K562 (cell line): Measurements from ENCODE around the gene UBLCP1. TPM values are rescaled to one million over a fixed set of nuclear protein-coding genes. Genes with fewer than 3 reads are reported as not detected.
A peak's percentile ranks its signal among the peaks of the same experiment; 100 is the strongest.

Experiments
- DNMT1 ChIP-seq: fragments of 450-650 bp; IDR thresholded peaks from 2 replicates; pipeline ENCODE4 v1.6.1; 2016; ENCODE audit warnings: antibody characterized with exemption, mild to moderate bottlenecking
- FOSL1 ChIP-seq: fragments of 200-800 bp; sonication (Bioruptor generic); conservative IDR thresholded peaks from 2 replicates; pipeline ENCODE4 v1.6.1; 2016; ENCODE audit warnings: missing genetic modification characterization, missing compliant biosample characterization
- MCM3 ChIP-seq: fragments of 450-650 bp; IDR thresholded peaks from 2 replicates; pipeline ENCODE4 v1.6.1; 2016
- NFIC ChIP-seq: fragments of 450-650 bp; IDR thresholded peaks from 2 replicates; pipeline ENCODE4 v1.6.1; 2017; ENCODE audit warnings: mild to moderate bottlenecking, inconsistent platforms
- NR3C1 ChIP-seq: sonication (generic); formaldehyde crosslinking; IDR thresholded peaks from 2 replicates; pipeline ENCODE4 v1.8.1; 2022; ENCODE audit warnings: missing genetic modification reagents
- PTTG1 ChIP-seq: fragments of 450-650 bp; IDR thresholded peaks from 2 replicates; pipeline ENCODE4 v1.6.1; 2016; ENCODE audit warnings: low read depth, mild to moderate bottlenecking, missing genetic modification characterization, missing compliant biosample characterization
- SMARCA5 ChIP-seq: fragments of 450-650 bp; IDR thresholded peaks from 2 replicates; pipeline ENCODE4 v1.6.1; 2016
- SMARCE1 ChIP-seq: fragments of 450-650 bp; IDR thresholded peaks from 2 replicates; pipeline ENCODE4 v1.7.1; 2016; ENCODE audit warnings: mild to moderate bottlenecking
- polyA plus RNA-seq, 8 experiments: library from polyadenylated mRNA; depleted of rRNA in 4 of 8; stranded (reverse) in 5 of 8; unstranded in 3 of 8; fragments of >200 nt; fragmentation: Nextera tagmentation in 2 of 8; fragmentation: Illumina TruSeq in 1 of 8; extraction: Ambion mirVana in 2 of 8; extraction: Trizol in 1 of 8; gene quantifications; 2 replicates each; pipeline versions ENCODE4 v1.2.1 to v1.2.3, GENCODE V29; 2011 to 2014; ENCODE audit warnings: inconsistent platforms in 1 of 8, missing spikeins in 1 of 8
- total RNA-seq, 7 experiments: library from RNA; depleted of rRNA in 6 of 7; stranded (reverse); fragments of >200 nt in 6 of 7; fragmentation: Illumina TruSeq in 2 of 7; extraction: Trizol in 2 of 7; gene quantifications; 2 replicates each; pipeline versions ENCODE4 v1.2.1 to v1.2.3, GENCODE V29; 2011 to 2021; ENCODE audit warnings: low replicate concordance in 1 of 7
- TF ChIP-seq, protein P1 (sequence below), 2 experiments: IDR thresholded peaks in 1 of 2; conservative IDR thresholded peaks in 1 of 2; 2 replicates each; pipeline ENCODE4 v1.6.1; 2016; ENCODE audit warnings: low read depth in 2 of 2, mild to moderate bottlenecking in 1 of 2, missing compliant biosample characterization in 1 of 2, missing genetic modification characterization in 1 of 2, moderate library complexity in 1 of 2
- TF ChIP-seq, protein P2 (sequence below): sonication (generic); formaldehyde crosslinking; IDR thresholded peaks from 2 replicates; pipeline ENCODE4 v1.8.0; 2022; ENCODE audit warnings: missing genetic modification reagents, mild to moderate bottlenecking, borderline replicate concordance
- TF ChIP-seq, protein P3 (sequence below): fragments of 250-450 bp; sonication (Bioruptor Pico); IDR thresholded peaks from 2 replicates; pipeline ENCODE4 v1.4.0; 2020
- TF ChIP-seq, protein P4 (sequence below): sonication (generic); formaldehyde crosslinking; IDR thresholded peaks from 2 replicates; pipeline ENCODE4 v1.8.0; 2022; ENCODE audit warnings: mild to moderate bottlenecking, missing genetic modification reagents

The UBLCP1 gene
- total and polyA plus RNA-seq, 9 of the 15 experiments (the other 6 are each of a cell fraction or from before 2014, with no cell fraction given), result 18.8 to 39.8 (median 30.2) TPM

DNA sequence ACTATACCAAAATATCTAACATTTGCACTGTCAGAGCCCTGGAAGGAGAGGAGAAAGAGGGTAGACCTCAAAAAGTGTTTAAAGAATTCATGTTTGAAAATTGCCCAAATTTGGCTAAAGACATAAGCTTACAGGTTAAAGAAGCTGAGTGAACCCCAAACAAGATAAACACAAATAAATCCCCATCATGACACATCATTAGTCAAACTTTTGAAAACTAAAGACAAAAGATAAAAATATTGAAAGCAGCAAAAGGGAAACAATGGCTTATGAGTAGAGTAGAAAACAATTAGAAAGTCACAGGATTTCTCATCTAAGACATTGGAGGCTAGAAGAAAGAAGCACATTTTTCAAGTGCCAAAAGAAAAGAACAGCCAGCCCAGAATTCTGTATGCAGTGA, 6.1 kb upstream of the UBLCP1 start (continued):
- no peak for TF ChIP-seq PTTG1 (tag)
- no peak for TF ChIP-seq SMARCA5
- TF ChIP-seq, protein P1, sequence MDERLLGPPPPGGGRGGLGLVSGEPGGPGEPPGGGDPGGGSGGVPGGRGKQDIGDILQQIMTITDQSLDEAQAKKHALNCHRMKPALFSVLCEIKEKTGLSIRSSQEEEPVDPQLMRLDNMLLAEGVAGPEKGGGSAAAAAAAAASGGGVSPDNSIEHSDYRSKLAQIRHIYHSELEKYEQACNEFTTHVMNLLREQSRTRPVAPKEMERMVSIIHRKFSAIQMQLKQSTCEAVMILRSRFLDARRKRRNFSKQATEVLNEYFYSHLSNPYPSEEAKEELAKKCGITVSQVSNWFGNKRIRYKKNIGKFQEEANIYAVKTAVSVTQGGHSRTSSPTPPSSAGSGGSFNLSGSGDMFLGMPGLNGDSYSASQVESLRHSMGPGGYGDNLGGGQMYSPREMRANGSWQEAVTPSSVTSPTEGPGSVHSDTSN (CRISPR knock-in tag; IDR thresholded peaks at IDR 0.05; ENCODE audit: low read depth), result no peak
- TF ChIP-seq, protein P1 (tag; conservative IDR thresholded peaks at IDR 0.05; ENCODE audit: low read depth), result peak; percentile 50
- TF ChIP-seq NR3C1 (CRISPR knock-in tag), result no peak
- TF ChIP-seq, protein P2, sequence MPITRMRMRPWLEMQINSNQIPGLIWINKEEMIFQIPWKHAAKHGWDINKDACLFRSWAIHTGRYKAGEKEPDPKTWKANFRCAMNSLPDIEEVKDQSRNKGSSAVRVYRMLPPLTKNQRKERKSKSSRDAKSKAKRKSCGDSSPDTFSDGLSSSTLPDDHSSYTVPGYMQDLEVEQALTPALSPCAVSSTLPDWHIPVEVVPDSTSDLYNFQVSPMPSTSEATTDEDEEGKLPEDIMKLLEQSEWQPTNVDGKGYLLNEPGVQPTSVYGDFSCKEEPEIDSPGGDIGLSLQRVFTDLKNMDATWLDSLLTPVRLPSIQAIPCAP (CRISPR knock-in tag), result no peak
- no peak for TF ChIP-seq MCM3
- TF ChIP-seq FOSL1 (tag), result peak; percentile 40
- TF ChIP-seq DNMT1, result no peak
- TF ChIP-seq SMARCE1, result no peak
- no peak for TF ChIP-seq NFIC
- TF ChIP-seq, protein P3, sequence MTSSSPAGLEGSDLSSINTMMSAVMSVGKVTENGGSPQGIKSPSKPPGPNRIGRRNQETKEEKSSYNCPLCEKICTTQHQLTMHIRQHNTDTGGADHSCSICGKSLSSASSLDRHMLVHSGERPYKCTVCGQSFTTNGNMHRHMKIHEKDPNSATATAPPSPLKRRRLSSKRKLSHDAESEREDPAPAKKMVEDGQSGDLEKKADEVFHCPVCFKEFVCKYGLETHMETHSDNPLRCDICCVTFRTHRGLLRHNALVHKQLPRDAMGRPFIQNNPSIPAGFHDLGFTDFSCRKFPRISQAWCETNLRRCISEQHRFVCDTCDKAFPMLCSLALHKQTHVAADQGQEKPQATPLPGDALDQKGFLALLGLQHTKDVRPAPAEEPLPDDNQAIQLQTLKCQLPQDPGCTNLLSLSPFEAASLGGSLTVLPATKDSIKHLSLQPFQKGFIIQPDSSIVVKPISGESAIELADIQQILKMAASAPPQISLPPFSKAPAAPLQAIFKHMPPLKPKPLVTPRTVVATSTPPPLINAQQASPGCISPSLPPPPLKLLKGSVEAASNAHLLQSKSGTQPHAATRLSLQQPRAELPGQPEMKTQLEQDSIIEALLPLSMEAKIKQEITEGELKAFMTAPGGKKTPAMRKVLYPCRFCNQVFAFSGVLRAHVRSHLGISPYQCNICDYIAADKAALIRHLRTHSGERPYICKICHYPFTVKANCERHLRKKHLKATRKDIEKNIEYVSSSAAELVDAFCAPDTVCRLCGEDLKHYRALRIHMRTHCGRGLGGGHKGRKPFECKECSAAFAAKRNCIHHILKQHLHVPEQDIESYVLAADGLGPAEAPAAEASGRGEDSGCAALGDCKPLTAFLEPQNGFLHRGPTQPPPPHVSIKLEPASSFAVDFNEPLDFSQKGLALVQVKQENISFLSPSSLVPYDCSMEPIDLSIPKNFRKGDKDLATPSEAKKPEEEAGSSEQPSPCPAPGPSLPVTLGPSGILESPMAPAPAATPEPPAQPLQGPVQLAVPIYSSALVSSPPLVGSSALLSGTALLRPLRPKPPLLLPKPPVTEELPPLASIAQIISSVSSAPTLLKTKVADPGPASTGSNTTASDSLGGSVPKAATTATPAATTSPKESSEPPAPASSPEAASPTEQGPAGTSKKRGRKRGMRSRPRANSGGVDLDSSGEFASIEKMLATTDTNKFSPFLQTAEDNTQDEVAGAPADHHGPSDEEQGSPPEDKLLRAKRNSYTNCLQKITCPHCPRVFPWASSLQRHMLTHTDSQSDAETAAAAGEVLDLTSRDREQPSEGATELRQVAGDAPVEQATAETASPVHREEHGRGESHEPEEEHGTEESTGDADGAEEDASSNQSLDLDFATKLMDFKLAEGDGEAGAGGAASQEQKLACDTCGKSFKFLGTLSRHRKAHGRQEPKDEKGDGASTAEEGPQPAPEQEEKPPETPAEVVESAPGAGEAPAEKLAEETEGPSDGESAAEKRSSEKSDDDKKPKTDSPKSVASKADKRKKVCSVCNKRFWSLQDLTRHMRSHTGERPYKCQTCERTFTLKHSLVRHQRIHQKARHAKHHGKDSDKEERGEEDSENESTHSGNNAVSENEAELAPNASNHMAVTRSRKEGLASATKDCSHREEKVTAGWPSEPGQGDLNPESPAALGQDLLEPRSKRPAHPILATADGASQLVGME, result no peak
- TF ChIP-seq, protein P4, sequence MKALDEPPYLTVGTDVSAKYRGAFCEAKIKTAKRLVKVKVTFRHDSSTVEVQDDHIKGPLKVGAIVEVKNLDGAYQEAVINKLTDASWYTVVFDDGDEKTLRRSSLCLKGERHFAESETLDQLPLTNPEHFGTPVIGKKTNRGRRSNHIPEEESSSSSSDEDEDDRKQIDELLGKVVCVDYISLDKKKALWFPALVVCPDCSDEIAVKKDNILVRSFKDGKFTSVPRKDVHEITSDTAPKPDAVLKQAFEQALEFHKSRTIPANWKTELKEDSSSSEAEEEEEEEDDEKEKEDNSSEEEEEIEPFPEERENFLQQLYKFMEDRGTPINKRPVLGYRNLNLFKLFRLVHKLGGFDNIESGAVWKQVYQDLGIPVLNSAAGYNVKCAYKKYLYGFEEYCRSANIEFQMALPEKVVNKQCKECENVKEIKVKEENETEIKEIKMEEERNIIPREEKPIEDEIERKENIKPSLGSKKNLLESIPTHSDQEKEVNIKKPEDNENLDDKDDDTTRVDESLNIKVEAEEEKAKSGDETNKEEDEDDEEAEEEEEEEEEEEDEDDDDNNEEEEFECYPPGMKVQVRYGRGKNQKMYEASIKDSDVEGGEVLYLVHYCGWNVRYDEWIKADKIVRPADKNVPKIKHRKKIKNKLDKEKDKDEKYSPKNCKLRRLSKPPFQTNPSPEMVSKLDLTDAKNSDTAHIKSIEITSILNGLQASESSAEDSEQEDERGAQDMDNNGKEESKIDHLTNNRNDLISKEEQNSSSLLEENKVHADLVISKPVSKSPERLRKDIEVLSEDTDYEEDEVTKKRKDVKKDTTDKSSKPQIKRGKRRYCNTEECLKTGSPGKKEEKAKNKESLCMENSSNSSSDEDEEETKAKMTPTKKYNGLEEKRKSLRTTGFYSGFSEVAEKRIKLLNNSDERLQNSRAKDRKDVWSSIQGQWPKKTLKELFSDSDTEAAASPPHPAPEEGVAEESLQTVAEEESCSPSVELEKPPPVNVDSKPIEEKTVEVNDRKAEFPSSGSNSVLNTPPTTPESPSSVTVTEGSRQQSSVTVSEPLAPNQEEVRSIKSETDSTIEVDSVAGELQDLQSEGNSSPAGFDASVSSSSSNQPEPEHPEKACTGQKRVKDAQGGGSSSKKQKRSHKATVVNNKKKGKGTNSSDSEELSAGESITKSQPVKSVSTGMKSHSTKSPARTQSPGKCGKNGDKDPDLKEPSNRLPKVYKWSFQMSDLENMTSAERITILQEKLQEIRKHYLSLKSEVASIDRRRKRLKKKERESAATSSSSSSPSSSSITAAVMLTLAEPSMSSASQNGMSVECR, result no peak
